ENCODE measurements around the gene SDHAF2.
A peak's percentile ranks its signal among the peaks of the same experiment; 100 is the strongest.
"Not testable (repeated sequence)": the region's sequence is repeated elsewhere in the genome, so short reads cannot be mapped to it uniquely, and the experiment has no call there.

The SDHAF2 gene

GRCh38 chr11:61429346-61429690 is 606 bp upstream of the SDHAF2 start:
- peak; percentile 90 for DNase-seq

- not testable (repeated sequence) for DNase-seq
Observed at GRCh38 chr11:61430839-61431238, 915 bp downstream of the SDHAF2 start.

- DNase-seq, result no peak
Observed at GRCh38 chr11:61437496-61437895, 7.6 kb downstream of the SDHAF2 start.

GRCh38 chr11:61439615-61440014 is 9.7 kb downstream of the SDHAF2 start:
- no peak for DNase-seq

- DNase-seq, result no peak
Observed at GRCh38 chr11:61442616-61443015, 12.7 kb downstream of the SDHAF2 start.

GRCh38 chr11:61445516-61445915 is 15.6 kb downstream of the SDHAF2 start:
- DNase-seq, result no peak

- DNase-seq, result peak; percentile 95
Observed at GRCh38 chr11:61446211-61446651, 16.3 kb downstream of the SDHAF2 start.

- DNase-seq, result no peak
Observed at GRCh38 chr11:61447601-61448551, 18.0 kb downstream of the SDHAF2 start.

- DNase-seq, result no peak
Observed at GRCh38 chr11:61448552-61448927, 18.6 kb downstream of the SDHAF2 start.

- no peak for DNase-seq
Observed at GRCh38 chr11:61452825-61453224, 22.9 kb downstream of the SDHAF2 start.

GRCh38 chr11:61453695-61454094 is 23.8 kb downstream of the SDHAF2 start:
- no peak for DNase-seq

GRCh38 chr11:61454520-61454919 is 24.6 kb downstream of the SDHAF2 start:
- no peak for DNase-seq

- no peak for DNase-seq
Observed at GRCh38 chr11:61460474-61460881, 30.6 kb downstream of the SDHAF2 start.

- no peak for DNase-seq
Observed at GRCh38 chr11:61460986-61461385, 31.1 kb downstream of the SDHAF2 start.

- DNase-seq, result not testable (repeated sequence)
Observed at GRCh38 chr11:61467602-61468001, 37.7 kb downstream of the SDHAF2 start.

- no peak for DNase-seq
Observed at GRCh38 chr11:61468002-61468401, 38.1 kb downstream of the SDHAF2 start.

- no peak for DNase-seq
Observed at GRCh38 chr11:61472282-61472681, 42.4 kb downstream of the SDHAF2 start.

- DNase-seq, result no peak
Observed at GRCh38 chr11:61472868-61473267, 42.9 kb downstream of the SDHAF2 start.

- no peak for DNase-seq
Observed at GRCh38 chr11:61473370-61474012, 43.6 kb downstream of the SDHAF2 start.

GRCh38 chr11:61474013-61474643 is 44.2 kb downstream of the SDHAF2 start:
- DNase-seq, result no peak

- no peak for DNase-seq
Observed at GRCh38 chr11:61475433-61475832, 45.5 kb downstream of the SDHAF2 start.

GRCh38 chr11:61476371-61476770 is 46.4 kb downstream of the SDHAF2 start:
- DNase-seq, result no peak

- no peak for DNase-seq
Observed at GRCh38 chr11:61477126-61477525, 47.2 kb downstream of the SDHAF2 start.

- DNase-seq, result no peak
Observed at GRCh38 chr11:61477727-61478148, 47.8 kb downstream of the SDHAF2 start.
